ENCODE data around the gene CDC14A.

DNA sequence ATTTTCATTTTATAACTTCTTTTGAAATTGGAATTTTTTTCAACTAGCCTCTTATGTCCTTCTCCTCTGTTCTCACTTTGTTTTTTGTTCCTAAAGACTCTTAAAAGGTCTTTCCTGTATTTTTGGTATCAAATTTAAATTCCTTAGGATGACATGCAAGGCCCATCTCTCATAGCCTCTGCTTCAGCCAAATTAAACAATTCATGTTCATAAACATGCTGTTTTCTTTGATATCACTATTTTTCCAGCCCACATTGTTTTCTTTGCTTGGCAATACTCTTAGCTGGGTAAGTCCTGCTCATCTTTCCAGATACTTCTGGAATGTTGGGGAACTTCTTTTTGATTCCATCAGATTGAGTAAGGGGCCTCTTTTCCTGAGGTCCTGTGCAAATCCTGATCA, 129.9 kb downstream of the CDC14A start:
- TF ChIP-seq POLR2A (IDR thresholded peaks at IDR 0.05): no peak
- TF ChIP-seq, protein P1, sequence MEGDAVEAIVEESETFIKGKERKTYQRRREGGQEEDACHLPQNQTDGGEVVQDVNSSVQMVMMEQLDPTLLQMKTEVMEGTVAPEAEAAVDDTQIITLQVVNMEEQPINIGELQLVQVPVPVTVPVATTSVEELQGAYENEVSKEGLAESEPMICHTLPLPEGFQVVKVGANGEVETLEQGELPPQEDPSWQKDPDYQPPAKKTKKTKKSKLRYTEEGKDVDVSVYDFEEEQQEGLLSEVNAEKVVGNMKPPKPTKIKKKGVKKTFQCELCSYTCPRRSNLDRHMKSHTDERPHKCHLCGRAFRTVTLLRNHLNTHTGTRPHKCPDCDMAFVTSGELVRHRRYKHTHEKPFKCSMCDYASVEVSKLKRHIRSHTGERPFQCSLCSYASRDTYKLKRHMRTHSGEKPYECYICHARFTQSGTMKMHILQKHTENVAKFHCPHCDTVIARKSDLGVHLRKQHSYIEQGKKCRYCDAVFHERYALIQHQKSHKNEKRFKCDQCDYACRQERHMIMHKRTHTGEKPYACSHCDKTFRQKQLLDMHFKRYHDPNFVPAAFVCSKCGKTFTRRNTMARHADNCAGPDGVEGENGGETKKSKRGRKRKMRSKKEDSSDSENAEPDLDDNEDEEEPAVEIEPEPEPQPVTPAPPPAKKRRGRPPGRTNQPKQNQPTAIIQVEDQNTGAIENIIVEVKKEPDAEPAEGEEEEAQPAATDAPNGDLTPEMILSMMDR (IDR thresholded peaks at IDR 0.05): no peak

All from adrenal gland (tissue), 5 donors.